WTC11 (cell line): ENCODE data around the gene TIMM50. TPM values are rescaled to one million over a fixed set of nuclear protein-coding genes. Genes with fewer than 3 reads are reported as not detected.

ENCODE experiments used
- CBFB ChIP-seq: sonication (generic); formaldehyde crosslinking; IDR thresholded peaks from 2 replicates; pipeline ENCODE4 v1.8.1; 2022; ENCODE audit warnings: mild to moderate bottlenecking, low read depth, missing genetic modification reagents
- CTCF ChIP-seq: fragments of 200-600 bp; IDR thresholded peaks from 2 replicates; pipeline ENCODE4 v1.8.0; 2022; ENCODE audit warnings: antibody characterized with exemption
- E2F4 ChIP-seq: sonication (generic); formaldehyde crosslinking; IDR thresholded peaks from 2 replicates; pipeline ENCODE4 v1.8.1; 2022; ENCODE audit warnings: low read depth, mild to moderate bottlenecking, moderate library complexity, missing genetic modification reagents, borderline replicate concordance
- ELF4 ChIP-seq: sonication (generic); formaldehyde crosslinking; IDR thresholded peaks from 2 replicates; pipeline ENCODE4 v1.8.1; 2022; ENCODE audit warnings: low read depth, mild to moderate bottlenecking, moderate library complexity, missing genetic modification reagents
- FOXJ3 ChIP-seq: sonication (generic); formaldehyde crosslinking; IDR thresholded peaks from 2 replicates; pipeline ENCODE4 v1.9.0; 2021; ENCODE audit warnings: missing genetic modification reagents, mild to moderate bottlenecking, borderline replicate concordance
- FOXP1 ChIP-seq: sonication (generic); formaldehyde crosslinking; IDR thresholded peaks from 2 replicates; pipeline ENCODE4 v1.8.0; 2022; ENCODE audit warnings: missing genetic modification reagents, mild to moderate bottlenecking, moderate library complexity, borderline replicate concordance
- GABPB1 ChIP-seq: sonication (generic); formaldehyde crosslinking; IDR thresholded peaks from 2 replicates; pipeline ENCODE4 v1.8.1; 2023; ENCODE audit warnings: mild to moderate bottlenecking, missing genetic modification reagents
- GRHL2 ChIP-seq: fragments of 250-450 bp; sonication (Bioruptor Pico); IDR thresholded peaks from 2 replicates; pipeline ENCODE4 v1.8.0; 2022; ENCODE audit warnings: mild to moderate bottlenecking, moderate library complexity; ENCODE audit not compliant: insufficient replicate concordance, severe bottlenecking
- GTF2I ChIP-seq: fragments of 250-450 bp; sonication (Bioruptor Pico); conservative IDR thresholded peaks from 2 replicates; pipeline ENCODE4 v1.4.0; 2021; ENCODE audit warnings: mild to moderate bottlenecking
- IRF1 ChIP-seq: sonication (generic); formaldehyde crosslinking; IDR thresholded peaks from 2 replicates; pipeline ENCODE4 v1.8.0; 2023; ENCODE audit warnings: missing genetic modification reagents
- JAZF1 ChIP-seq: fragments of 250-450 bp; sonication (Bioruptor Pico); IDR thresholded peaks from 2 replicates; pipeline ENCODE4 v1.9.0; 2021; ENCODE audit warnings: moderate library complexity, mild to moderate bottlenecking, inconsistent platforms
- MLX ChIP-seq: sonication (generic); formaldehyde crosslinking; IDR thresholded peaks from 2 replicates; pipeline ENCODE4 v1.8.1; 2023; ENCODE audit warnings: mild to moderate bottlenecking, missing genetic modification reagents, moderate library complexity
- NR2C2 ChIP-seq: sonication (generic); formaldehyde crosslinking; IDR thresholded peaks from 2 replicates; pipeline ENCODE4 v1.8.0; 2022; ENCODE audit warnings: mild to moderate bottlenecking, missing genetic modification reagents
- OVOL2 ChIP-seq: fragments of 250-450 bp; sonication (Bioruptor Pico); IDR thresholded peaks from 2 replicates; pipeline ENCODE4 v1.9.0; 2021; ENCODE audit warnings: mild to moderate bottlenecking, borderline replicate concordance
- PREB ChIP-seq: sonication (generic); formaldehyde crosslinking; IDR thresholded peaks from 2 replicates; pipeline ENCODE4 v1.8.1; 2022; ENCODE audit warnings: mild to moderate bottlenecking, missing genetic modification reagents, moderate library complexity, borderline replicate concordance
- RELA ChIP-seq: sonication (generic); formaldehyde crosslinking; IDR thresholded peaks from 2 replicates; pipeline ENCODE4 v1.8.1; 2022; ENCODE audit warnings: missing genetic modification reagents, mild to moderate bottlenecking, borderline replicate concordance
- SP1 ChIP-seq: sonication (generic); formaldehyde crosslinking; conservative IDR thresholded peaks from 2 replicates; pipeline ENCODE4 v1.8.1; 2022; ENCODE audit warnings: missing genetic modification reagents
- STAT6 ChIP-seq: sonication (generic); formaldehyde crosslinking; conservative IDR thresholded peaks from 2 replicates; pipeline ENCODE4 v1.8.1; 2023; ENCODE audit warnings: mild to moderate bottlenecking, low read depth, missing genetic modification reagents, moderate library complexity
- USF1 ChIP-seq: sonication (generic); formaldehyde crosslinking; IDR thresholded peaks from 2 replicates; pipeline ENCODE4 v1.8.0; 2022; ENCODE audit warnings: mild to moderate bottlenecking, missing genetic modification reagents
- ZBTB21 ChIP-seq: sonication (generic); formaldehyde crosslinking; IDR thresholded peaks from 2 replicates; pipeline ENCODE4 v1.8.1; 2023; ENCODE audit warnings: mild to moderate bottlenecking, missing genetic modification reagents, borderline replicate concordance
- ZNF219 ChIP-seq: sonication (generic); formaldehyde crosslinking; IDR thresholded peaks from 2 replicates; pipeline ENCODE4 v1.8.0; 2023; ENCODE audit warnings: missing genetic modification reagents, mild to moderate bottlenecking, borderline replicate concordance
- ZNF396 ChIP-seq: fragments of 250-450 bp; sonication (Bioruptor Pico); IDR thresholded peaks from 2 replicates; pipeline ENCODE4 v1.8.0; 2021; ENCODE audit warnings: mild to moderate bottlenecking, moderate library complexity, borderline replicate concordance
- ZNF416 ChIP-seq: fragments of 250-450 bp; sonication (Bioruptor Pico); IDR thresholded peaks from 2 replicates; pipeline ENCODE4 v1.9.0; 2021; ENCODE audit warnings: mild to moderate bottlenecking, inconsistent platforms
- ZNF425 ChIP-seq: fragments of 250-450 bp; sonication (Bioruptor Pico); conservative IDR thresholded peaks from 2 replicates; pipeline ENCODE4 v1.9.0; 2021; ENCODE audit warnings: mild to moderate bottlenecking
- ZSCAN18 ChIP-seq: fragments of 250-450 bp; sonication (Bioruptor Pico); IDR thresholded peaks from 2 replicates; pipeline ENCODE4 v2.1.2; 2022; ENCODE audit warnings: mild to moderate bottlenecking, moderate library complexity
- total RNA-seq: library from RNA; stranded (reverse); gene quantifications from 3 replicates; pipeline ENCODE4 v1.2.3, GENCODE V29; 2021

TIMM50 gene
- total RNA-seq, 1 experiment from 2014 or later = 154 TPM

- TF ChIP-seq FOXP1 (CRISPR knock-in tag) (peak; percentile 59; the same call in 1 of the 2 replicates), E2F4 (CRISPR knock-in tag) (peak; percentile 17; the same call in 1 of the 2 replicates), STAT6 (CRISPR knock-in tag) (no peak), ZNF219 (CRISPR knock-in tag) (0 out of 2 replicates have a peak, but pooled peaks have one; percentile 45), ZSCAN18 (CRISPR knock-in tag) (no peak), GRHL2 (CRISPR knock-in tag) (no peak), USF1 (CRISPR knock-in tag) (peak; percentile 52), GTF2I (CRISPR knock-in tag) (no peak), FOXJ3 (CRISPR knock-in tag) (no peak), CTCF (no peak), GABPB1 (CRISPR knock-in tag) (peak; percentile 90), RELA (CRISPR knock-in tag) (peak; percentile 35; the same call in 1 of the 2 replicates), CBFB (CRISPR knock-in tag) (peak; percentile 94), JAZF1 (CRISPR knock-in tag) (no peak), IRF1 (CRISPR knock-in tag) (no peak), ZBTB21 (CRISPR knock-in tag) (peak; percentile 82; the same call in 1 of the 2 replicates), SP1 (CRISPR knock-in tag) (peak; percentile 97), MLX (CRISPR knock-in tag) (no peak), NR2C2 (CRISPR knock-in tag) (no peak), OVOL2 (CRISPR knock-in tag) (no peak), ZNF416 (peak; percentile 57; the same call in 1 of the 2 replicates), ZNF396 (CRISPR knock-in tag) (no peak), ZNF425 (no peak), ELF4 (no peak), PREB (CRISPR knock-in tag) (no peak)
These were observed 44.9 kb upstream of the TIMM50 start, which contains the start of gene RPS16 (continued) for GRCh38 chr19:39435499-39436349.
